Lower lobe of right lung (tissue), 2 donors: ENCODE data around the gene TIMM17A. TPM values are rescaled to one million over a fixed set of nuclear protein-coding genes. Genes with fewer than 3 reads are reported as not detected.

Source experiments
- ATAC-seq, 2 donors: fragments of 200-7000 bp; cut with Tn5 transposase; one replicate each; pipeline ENCODE4 v1.9.1; 2020 to 2022; ENCODE audit warnings: mild to moderate bottlenecking in 2 of 2, moderate library complexity in 2 of 2
- DNase-seq: peaks from one replicate; pipeline ENCODE4 v3.0.0-alpha.2; 2020
- H3K27ac ChIP-seq: fragments of 200-600 bp; one replicate; pipeline ENCODE4 v1.8.0; 2022
- H3K27me3 ChIP-seq: fragments of 200-600 bp; one replicate; pipeline ENCODE4 v1.8.0; 2022; ENCODE audit warnings: low read depth
- H3K36me3 ChIP-seq: fragments of 200-600 bp; one replicate; pipeline ENCODE4 v1.8.0; 2022; ENCODE audit warnings: mild to moderate bottlenecking
- H3K4me1 ChIP-seq: fragments of 200-600 bp; one replicate; pipeline ENCODE4 v1.8.0; 2022
- H3K4me3 ChIP-seq: fragments of 200-600 bp; one replicate; pipeline ENCODE4 v1.8.0; 2022; ENCODE audit warnings: mild to moderate bottlenecking
- H3K9me3 ChIP-seq: fragments of 200-600 bp; one replicate; pipeline ENCODE4 v1.8.0; 2022
- intact Hi-C: fragments of 100-400 bp; cut with DNase I; formaldehyde crosslinking; loops from one replicate; pipeline ENCODE4 v1.11.0; 2022
- total RNA-seq: library from RNA; stranded (reverse); fragmentation: NEBNext Ultra II Directional; extraction: Animal tissue kit (Norgen Biotek cat#: 25700); gene quantifications from one replicate; pipeline ENCODE4 v1.2.1, GENCODE V29; 2021
- TF ChIP-seq, protein P1 (sequence below): fragments of 200-600 bp; IDR thresholded peaks from one replicate; pipeline ENCODE4 v1.8.0; 2022; ENCODE audit warnings: antibody characterized with exemption, mild to moderate bottlenecking
- donor health status: DM: no; HTN: yes; CAD: no; lungs with severe emphysema.

Gene TIMM17A
- total RNA-seq, 1 donor from 2014 or later = 28.5 TPM

GRCh38 chr1:202012544-202013478, 57.5 kb downstream of the TIMM17A start:
- intact Hi-C loops = no loop called here
- TF ChIP-seq, protein P1, sequence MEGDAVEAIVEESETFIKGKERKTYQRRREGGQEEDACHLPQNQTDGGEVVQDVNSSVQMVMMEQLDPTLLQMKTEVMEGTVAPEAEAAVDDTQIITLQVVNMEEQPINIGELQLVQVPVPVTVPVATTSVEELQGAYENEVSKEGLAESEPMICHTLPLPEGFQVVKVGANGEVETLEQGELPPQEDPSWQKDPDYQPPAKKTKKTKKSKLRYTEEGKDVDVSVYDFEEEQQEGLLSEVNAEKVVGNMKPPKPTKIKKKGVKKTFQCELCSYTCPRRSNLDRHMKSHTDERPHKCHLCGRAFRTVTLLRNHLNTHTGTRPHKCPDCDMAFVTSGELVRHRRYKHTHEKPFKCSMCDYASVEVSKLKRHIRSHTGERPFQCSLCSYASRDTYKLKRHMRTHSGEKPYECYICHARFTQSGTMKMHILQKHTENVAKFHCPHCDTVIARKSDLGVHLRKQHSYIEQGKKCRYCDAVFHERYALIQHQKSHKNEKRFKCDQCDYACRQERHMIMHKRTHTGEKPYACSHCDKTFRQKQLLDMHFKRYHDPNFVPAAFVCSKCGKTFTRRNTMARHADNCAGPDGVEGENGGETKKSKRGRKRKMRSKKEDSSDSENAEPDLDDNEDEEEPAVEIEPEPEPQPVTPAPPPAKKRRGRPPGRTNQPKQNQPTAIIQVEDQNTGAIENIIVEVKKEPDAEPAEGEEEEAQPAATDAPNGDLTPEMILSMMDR = no peak
- H3K27ac ChIP-seq = peak overlapping the region; percentile 83

DNA sequence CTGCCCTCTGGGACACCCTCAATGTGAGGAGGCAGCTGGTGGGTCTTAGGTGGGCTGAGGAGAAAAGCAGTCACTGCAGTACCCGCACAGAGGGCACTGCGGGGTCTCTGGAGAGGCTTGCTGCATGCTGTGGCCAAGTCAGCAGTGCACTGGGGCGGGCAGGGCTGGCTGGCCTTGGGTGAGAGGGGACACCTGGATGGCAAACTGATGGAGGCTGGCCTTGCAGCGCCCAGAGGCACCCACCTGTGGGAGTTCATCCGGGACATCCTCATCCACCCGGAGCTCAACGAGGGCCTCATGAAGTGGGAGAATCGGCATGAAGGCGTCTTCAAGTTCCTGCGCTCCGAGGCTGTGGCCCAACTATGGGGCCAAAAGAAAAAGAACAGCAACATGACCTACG, 58.3 kb downstream of the TIMM17A start:
- no peaks in the 10 kb centered on the region for H3K9me3 ChIP-seq
- no peak overlapping the region for H3K27ac ChIP-seq
- ATAC-seq = no peak
- peak overlapping the region; percentile 57 for H3K4me3 ChIP-seq
- H3K27me3 ChIP-seq = no peaks in the 10 kb centered on the region
- peaks cover 27% of the 10 kb centered on the region for H3K36me3 ChIP-seq
- peaks cover 19% of the 10 kb centered on the region for H3K4me1 ChIP-seq
- TF ChIP-seq, protein P1 = no peak
- DNase-seq = no peak
- intact Hi-C loops = no loop called here

More at GRCh38 chr1:202012544-202013478, 57.5 kb downstream of the TIMM17A start:
- no peaks in the 10 kb centered on the region for H3K27me3 ChIP-seq
- peaks cover 27% of the 10 kb centered on the region for H3K36me3 ChIP-seq
- DNase-seq = no peak
- no peak for ATAC-seq
- no peaks in the 10 kb centered on the region for H3K9me3 ChIP-seq
- H3K4me1 ChIP-seq = peaks cover 15% of the 10 kb centered on the region
- H3K4me3 ChIP-seq = peak overlapping the region; percentile 57

GRCh38 chr1:202014060-202014459, 58.8 kb downstream of the TIMM17A start:
- no peak for ATAC-seq
- no peak for DNase-seq
- Histone ChIP-seq H3K36me3 (peaks cover 27% of the 10 kb centered on the region), H3K9me3 (no peaks in the 10 kb centered on the region), H3K4me1 (peaks cover 18% of the 10 kb centered on the region), H3K27ac (peak overlapping the region; percentile 5), H3K27me3 (no peaks in the 10 kb centered on the region), H3K4me3 (peak overlapping the region; percentile 57)
- intact Hi-C loops = no loop called here
- TF ChIP-seq, protein P1 = no peak

DNA sequence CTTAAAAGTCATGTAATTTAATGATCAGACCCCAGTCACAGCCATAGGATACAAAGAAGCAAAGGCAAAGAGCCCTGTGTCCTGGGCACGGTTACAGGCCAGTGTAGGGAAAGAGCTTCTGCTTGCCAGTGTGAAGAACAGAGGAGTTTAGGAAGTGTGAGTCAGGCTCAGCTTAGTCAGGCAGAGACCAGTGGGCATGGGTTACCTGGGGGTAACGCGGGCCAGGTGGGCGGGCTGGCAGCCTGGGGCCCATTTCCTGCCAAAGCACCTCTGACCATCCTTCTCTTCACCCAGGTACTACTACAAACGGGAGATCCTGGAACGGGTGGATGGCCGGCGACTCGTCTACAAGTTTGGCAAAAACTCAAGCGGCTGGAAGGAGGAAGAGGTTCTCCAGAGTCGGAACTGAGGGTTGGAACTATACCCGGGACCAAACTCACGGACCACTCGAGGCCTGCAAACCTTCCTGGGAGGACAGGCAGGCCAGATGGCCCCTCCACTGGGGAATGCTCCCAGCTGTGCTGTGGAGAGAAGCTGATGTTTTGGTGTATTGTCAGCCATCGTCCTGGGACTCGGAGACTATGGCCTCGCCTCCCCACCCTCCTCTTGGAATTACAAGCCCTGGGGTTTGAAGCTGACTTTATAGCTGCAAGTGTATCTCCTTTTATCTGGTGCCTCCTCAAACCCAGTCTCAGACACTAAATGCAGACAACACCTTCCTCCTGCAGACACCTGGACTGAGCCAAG, 59.8 kb downstream of the TIMM17A start:
- Histone ChIP-seq H3K27ac (peak overlapping the region; percentile 5), H3K27me3 (no peaks in the 10 kb centered on the region), H3K36me3 (peaks cover 27% of the 10 kb centered on the region), H3K4me1 (peaks cover 8% of the 10 kb centered on the region), H3K9me3 (no peaks in the 10 kb centered on the region), H3K4me3 (peak overlapping the region; percentile 57)
- intact Hi-C loops = no loop called here
- DNase-seq (no peak), ATAC-seq (no peak)
- TF ChIP-seq, protein P1 = no peak

- Histone ChIP-seq H3K27ac (no peak overlapping the region), H3K4me1 (peaks cover 8% of the 10 kb centered on the region), H3K4me3 (no peak overlapping the region), H3K27me3 (no peaks in the 10 kb centered on the region), H3K36me3 (peaks cover 27% of the 10 kb centered on the region), H3K9me3 (no peaks in the 10 kb centered on the region)
- intact Hi-C loops = no loop called here
- no peak for DNase-seq
- ATAC-seq = no peak
- TF ChIP-seq, protein P1 = no peak
These were observed 60.3 kb downstream of the TIMM17A start for GRCh38 chr1:202015662-202015937.
